GM18502 (cell line): ENCODE data around the gene SEPTIN2.
"Not testable (repeated sequence)": the region's sequence is repeated elsewhere in the genome, so short reads cannot be mapped to it uniquely, and the experiment has no call there.

ENCODE experiments used
- ATAC-seq: cut with Tn5 transposase; IDR thresholded peaks from one replicate; pipeline ENCODE4 v1.9.1; 2021; ENCODE audit warnings: mild to moderate bottlenecking; ENCODE audit not compliant: unreplicated experiment, poor library complexity

Gene SEPTIN2

DNA sequence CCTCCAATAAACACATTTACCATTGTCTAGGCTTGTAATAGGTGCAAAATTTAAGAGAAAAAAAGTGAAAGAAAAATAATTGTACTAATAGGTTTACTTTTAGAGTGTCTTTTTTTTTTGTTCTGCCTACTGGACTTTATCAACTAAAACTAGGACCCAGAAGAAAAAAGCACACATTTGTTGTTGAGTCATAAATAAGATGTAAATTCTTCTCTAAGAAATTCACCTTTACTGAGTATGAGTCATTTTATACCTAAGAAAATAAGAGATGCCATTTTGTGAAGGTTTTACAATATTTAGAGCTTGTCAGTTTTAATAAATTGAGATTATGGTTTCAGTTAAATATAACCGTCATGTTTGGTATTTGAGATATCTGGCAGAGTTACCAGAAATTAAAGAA lies 59.6 kb downstream of the SEPTIN2 start:
- no peak for ATAC-seq

DNA sequence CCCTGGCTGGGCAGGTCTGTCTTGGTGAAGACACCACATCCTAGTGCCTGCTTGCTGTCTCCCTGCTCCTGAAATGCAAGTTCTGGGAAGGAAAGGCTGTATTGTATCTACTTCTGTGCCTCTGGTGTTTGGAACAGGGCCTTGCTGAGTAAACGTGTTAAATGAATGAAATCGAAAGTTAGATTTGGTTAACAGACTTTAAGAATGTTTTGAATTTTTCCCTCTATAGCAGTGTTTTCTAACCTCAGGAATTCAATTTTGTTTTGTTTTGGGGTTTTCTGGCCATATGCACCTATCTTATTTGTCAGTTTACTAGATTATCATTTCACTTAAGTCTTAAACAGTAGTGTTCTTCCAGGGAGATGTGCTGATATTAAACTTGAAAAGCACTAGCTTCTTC lies 61.1 kb downstream of the SEPTIN2 start:
- no peak for ATAC-seq

DNA sequence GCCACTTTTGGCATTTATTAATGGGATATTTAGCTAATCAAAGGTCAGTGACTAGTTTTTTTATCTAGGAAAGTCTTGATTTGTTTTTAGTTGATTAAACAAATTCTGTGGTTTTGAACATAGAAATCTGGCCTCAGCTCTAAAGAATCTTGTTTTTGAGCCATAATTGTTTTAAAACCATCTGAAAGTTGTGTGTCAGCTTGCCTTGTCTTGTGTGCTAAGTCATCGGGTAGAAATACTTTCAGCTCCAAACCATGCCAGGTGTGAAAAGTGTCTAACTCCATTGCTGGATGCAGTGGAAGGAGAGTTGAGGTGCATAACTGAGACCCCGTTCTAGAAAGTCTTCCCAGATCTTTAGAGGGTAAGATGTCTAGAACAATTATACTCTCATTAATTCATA lies 63.1 kb downstream of the SEPTIN2 start:
- no peak for ATAC-seq

DNA sequence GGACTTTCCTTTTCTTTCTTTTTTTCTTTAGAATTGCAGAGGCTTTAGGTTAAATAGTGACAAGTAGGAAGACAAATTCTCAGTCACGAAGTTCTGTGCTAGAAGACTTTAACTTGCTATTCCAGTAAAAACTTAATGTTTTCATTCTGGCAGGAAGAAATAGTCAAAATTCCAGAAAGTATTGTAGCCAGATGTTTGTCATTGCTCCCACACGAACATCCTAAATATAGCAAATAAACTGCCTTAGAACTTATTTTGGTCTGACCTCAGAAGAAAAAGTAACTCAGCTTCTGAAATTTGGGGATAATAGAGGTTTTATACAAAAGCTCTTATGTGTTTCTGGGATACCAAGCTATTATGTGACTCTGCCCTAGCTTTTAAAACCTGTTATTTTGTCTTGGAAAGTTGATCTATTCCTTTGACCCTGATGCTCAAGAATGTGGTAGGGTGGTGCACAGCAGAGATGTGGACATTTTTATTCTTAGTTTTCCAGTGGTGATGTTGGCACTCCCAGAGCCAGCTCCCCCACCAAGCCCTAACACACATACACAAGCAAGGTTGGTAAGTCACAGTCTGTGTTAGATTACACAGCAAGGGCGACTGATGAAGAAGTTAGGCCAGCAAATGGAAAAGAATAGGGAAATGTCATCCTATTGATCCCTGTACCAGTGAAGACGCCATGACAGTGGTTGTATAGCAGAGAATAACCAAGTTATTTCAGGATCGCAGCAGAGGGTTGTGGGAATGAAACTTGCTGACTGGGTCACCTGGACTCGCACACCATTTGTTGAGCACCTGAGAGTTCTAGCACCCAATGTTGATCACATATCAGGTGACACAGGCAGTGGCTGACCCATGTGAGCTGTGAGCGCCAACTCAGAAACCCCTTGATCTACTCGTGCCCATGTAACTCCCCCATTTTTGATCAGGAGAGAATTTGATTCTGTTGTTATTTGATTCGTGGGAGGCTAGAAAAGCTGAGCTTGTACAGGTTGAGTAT lies 64.1 kb downstream of the SEPTIN2 start:
- no peak for ATAC-seq

DNA sequence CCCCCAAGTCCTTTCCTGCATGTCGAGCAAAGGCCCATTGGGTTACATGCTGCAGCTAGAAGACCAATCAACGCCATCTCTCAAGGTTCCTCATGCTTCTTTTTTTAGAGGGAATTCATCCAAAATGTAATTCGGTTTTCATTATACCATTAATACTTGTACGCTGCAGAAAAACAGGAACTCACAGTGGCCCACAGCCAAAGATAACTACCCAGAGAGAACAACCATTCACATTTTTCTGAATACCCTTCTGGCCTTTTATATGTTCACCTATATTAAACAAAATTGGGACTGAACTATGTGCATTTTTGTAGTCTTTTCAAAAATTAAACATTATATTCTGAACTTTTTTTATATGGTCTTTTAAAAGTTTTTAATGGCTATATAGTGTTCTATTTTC lies 66.1 kb downstream of the SEPTIN2 start:
- ATAC-seq, result no peak

DNA sequence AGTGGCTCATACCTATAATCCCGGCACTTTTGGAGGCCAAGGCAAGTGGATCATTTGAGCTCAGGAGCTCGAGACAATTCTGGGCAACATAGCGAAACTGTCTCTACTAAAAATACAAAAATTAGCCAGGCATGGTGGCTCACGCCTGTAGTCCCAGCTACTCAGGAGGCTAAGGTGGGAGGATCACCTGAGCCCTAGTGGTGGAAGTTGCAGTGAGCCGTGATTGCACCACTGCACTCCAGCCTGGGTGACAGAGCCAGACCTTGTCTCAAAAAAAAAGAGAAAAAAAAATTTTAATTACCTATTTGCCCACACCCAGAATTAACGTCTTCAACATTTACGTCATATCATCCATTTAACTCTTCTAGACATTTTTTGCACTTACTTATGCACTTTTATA lies 69.7 kb downstream of the SEPTIN2 start:
- ATAC-seq, result not testable (repeated sequence)

DNA sequence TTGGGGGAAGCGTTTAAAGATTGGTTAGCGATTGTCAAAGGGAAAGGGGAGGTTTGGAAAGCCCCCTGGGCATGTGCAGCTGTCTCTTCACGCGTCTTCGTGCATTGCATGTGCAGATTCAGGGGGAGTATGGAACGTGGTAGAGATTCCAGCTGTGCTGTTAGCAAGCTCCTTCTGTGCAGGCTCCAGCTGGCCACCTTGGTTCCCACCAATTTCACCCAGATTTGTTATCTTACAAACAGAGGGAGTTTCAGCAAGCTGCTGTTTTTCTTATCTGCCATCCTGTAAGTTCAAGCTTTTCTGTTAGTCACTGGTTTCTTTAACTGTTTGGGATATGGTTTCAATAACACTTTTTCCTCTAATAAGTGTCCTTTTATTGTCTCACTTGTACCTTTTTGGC lies 70.8 kb downstream of the SEPTIN2 start:
- no peak for ATAC-seq

DNA sequence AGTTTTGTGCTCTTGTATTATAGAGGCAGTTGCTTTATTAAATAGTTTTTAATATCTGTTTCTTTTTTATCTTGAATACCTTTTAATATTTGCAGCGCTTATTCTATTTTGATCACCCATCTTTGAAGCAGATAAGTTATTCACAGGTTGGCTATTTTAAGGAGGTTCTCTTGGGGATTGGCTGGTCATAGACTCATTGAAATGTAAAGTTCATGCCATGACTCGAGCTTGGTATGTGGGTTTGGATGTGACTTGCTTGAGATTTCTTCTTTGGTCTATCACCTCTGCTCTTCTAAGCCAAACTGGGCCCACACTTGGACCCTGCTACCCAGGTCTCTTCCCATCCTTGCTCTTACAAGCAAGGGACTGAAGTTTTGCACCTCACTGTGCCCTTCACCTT lies 74.0 kb downstream of the SEPTIN2 start:
- ATAC-seq, result no peak

DNA sequence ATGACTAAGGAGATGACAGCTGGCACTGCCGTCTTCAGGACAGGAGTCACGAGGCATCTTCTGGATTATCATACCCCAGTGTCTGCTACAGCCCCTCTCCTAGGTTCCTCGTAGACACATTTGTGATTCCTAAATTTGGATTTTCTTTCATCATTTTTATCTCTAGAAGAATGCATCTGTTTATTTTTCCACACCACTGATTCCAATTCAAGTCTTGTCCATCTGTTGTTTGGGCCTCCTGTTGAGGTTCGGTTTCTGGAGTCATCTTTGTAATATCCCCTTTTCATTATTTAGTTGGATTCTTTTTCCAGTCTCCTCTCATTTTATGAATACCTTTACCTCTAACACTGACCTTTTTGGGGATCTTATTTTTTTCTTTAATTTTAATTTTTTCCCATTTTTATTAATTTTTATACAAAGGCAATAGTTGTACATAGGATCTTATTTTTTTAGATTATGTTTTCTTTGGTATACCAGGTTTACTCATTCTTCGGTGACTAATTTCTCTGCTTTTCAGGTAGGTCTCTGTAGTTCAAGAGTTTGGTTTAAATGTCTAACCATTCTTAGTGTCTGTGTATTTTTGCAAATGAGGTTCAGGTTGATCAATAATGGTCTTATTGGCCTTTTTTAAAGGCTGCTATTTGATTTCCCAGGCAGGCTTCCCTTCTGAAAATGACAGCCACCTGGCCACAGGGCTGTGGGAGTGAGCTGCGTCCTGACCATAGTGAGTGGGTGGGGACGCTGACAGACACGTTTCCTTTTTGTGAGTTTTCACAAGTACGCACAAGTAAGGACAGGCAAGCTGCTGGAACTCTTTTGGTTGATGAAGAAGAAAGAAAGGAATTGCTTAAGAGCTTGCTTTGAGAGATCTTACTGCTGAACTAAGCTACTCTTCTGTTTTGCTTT lies 74.8 kb downstream of the SEPTIN2 start:
- ATAC-seq, result no peak

DNA sequence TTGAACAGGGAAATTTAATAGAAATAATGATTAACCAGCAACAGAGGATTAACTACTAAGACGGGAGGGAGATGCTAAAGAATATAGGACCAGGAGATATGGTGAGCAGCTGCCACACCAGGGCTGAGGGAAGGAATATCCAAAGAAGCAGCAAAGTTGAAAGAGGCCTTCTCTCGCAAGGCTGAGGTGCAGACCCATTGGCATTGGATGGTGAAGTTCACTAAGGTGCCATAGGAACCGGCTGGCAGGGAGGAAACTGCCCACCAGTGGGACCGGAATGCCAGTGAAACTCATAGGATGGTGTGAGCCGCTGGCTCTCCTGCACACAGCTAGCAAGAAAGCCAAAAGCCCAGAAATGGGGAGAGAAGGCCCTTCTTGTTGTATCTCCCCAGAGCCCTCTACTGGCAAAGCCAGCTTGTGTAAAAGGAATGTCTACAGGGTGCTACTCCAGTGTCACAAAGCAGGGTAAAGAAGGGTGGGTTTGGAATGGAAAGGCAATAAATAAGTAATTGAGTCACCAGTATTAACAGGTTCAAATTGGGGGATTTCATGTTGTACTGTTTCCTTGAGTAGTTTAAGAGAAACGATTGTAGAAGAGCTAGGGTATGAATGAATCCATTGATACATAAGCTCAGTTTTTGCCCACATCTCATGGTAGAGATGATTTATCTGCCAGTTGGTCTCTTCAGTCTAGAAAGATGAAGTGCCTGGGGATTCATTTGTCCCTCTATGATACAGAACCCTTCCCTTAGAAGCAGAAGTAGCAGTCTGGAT lies 76.4 kb downstream of the SEPTIN2 start:
- ATAC-seq, result no peak

DNA sequence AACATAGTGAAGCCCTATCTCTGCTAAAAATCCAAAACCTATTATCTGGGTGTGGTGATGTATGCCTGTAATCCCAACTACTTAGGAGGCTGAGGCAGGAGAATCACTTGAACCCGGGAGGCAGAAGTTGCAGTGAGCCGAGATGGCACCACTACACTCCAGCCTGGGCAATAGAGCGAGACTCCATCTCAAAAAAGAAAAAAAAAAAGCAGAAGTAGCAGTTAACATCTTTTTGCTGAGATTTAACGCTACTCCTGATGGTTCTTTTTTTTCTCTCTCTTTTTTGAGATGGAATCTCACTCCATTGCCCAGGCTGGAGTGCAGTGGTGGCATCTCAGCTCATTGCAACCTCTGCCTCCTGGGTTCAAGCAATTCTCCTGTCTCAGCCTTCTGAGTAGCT lies 77.0 kb downstream of the SEPTIN2 start:
- not testable (repeated sequence) for ATAC-seq

DNA sequence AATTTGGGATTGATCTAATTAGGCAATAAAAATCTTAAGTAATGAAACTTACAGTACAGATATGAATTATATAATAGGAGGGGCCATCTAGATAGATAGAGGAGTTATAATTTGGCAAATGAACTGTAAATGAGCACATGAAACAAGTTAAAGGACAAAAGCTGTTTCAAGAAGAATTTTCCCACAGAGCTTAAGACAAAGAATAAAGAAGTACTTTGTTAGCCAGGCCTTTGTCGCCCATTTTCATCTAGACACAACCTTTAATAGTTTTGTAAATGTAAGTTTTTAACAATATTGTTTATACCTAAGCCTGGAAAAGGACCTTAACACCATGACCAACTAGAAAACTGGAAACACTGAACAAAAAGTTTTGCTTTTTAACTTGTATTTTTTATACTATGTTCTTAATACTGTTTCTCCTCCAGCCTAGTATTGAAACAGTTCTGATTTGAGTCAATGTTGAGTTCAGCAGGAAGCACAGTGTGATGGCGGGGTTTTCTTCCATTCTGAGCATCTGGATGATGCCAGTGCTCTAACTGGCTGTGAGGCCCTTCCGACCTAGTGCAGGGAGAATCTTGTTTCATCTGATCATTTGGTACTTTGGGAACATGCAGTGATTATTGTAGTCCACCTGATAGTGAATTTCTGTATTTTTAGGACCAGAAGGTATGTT lies 77.9 kb downstream of the SEPTIN2 start:
- ATAC-seq, result no peak

DNA sequence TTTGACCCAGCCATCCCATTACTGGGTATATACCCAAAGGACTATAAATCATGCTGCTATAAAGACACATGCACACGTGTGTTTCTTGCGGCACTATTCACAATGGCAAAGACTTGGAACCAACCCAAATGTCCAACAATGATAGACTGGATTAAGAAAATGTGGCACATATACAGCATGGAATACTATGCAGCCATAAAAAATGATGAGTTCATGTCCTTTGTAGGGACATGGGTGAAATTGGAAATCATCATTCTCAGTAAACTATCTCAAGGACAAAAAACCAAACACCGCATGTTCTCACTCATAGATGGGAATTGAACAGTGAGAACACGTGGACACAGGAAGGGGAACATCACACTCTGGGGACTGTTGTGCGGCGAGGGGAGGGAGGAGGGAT lies 81.1 kb downstream of the SEPTIN2 start:
- ATAC-seq, result not testable (repeated sequence)

DNA sequence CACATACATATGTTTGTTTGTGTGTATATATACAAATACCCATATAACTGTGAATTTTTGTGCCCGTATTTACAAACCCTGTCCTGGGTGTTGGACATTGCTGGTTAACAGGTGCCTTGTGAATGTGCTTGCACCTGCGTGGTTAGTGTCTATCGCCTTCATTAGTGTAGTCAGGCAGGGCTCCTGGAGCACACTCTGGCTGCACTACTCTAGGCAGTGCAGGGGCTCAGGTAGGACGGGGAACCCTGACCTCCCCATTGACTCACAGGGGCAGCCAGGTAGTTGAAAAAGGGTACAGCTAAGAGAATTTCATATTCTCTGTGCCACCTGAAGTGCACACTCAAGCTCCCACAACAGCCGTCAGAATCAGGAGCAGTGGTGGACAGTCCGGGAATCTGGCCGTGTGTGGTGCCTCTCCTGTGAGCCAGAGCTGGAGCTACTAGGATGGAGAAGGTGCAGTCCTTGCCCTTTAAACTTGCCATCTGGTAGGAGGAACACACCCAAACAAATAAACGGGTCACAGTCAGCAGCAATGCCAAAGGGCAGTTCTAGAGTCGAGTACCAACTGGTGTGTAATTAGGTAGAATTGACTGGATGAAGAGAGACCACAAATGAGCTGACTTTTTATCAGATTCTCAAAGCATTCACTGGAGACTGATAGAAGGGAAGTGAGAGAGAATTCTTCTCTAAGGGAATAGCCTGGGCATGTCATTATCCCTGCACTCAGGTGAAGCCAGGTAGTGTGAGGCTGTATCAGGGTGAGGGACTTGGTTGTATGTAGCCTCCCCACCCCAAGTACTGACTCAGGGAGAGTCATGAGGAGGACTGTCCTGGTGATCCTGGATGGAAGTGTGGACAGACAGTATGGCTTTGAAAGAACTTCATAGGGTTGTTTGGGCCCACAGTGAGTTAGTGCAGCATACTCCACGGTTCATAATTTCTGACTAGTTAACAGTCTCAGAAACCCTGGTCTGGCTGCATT lies 84.5 kb downstream of the SEPTIN2 start:
- no peak for ATAC-seq
